Thymus (tissue), 11 donors: ENCODE results near the gene GAD2. TPM values are rescaled to one million over a fixed set of nuclear protein-coding genes. Genes with fewer than 3 reads are reported as not detected.

Experiments
- DNase-seq, 9 donors: peaks; one replicate each; pipeline ENCODE4 v3.0.0-alpha.2; 2013; ENCODE audit warnings: low spot score in 9 of 9, low read depth in 6 of 9, missing footprints in 1 of 9
- H3K27ac ChIP-seq, 2 donors: one replicate each; pipeline ENCODE4 v1.5.1; 2013; ENCODE audit warnings: control low read depth in 1 of 2, low read depth in 1 of 2, low read length in 1 of 2, mild to moderate bottlenecking in 1 of 2, moderate library complexity in 1 of 2
- H3K27me3 ChIP-seq, 2 donors: one replicate each; pipeline ENCODE4 v1.5.1; 2013; ENCODE audit warnings: low read length in 1 of 2; ENCODE audit not compliant: control insufficient read depth in 2 of 2, insufficient read depth in 1 of 2
- H3K36me3 ChIP-seq, 2 donors: one replicate each; pipeline ENCODE4 v1.5.1; 2013; ENCODE audit warnings: low read length in 1 of 2, mild to moderate bottlenecking in 1 of 2, moderate library complexity in 1 of 2; ENCODE audit not compliant: control insufficient read depth in 2 of 2, insufficient read depth in 2 of 2
- H3K4me1 ChIP-seq, 2 donors: one replicate each; pipeline ENCODE4 v1.5.1; 2013; ENCODE audit warnings: low read length in 2 of 2; ENCODE audit not compliant: control insufficient read depth in 2 of 2, insufficient read depth in 2 of 2
- H3K4me3 ChIP-seq, 2 donors: one replicate each; pipeline ENCODE4 v1.5.1; 2013; ENCODE audit warnings: low read length in 2 of 2, control low read depth in 1 of 2, mild to moderate bottlenecking in 1 of 2
- H3K9me3 ChIP-seq, 2 donors: one replicate each; pipeline ENCODE4 v1.5.1; 2013; ENCODE audit warnings: low read length in 1 of 2, mild to moderate bottlenecking in 1 of 2; ENCODE audit not compliant: control insufficient read depth in 2 of 2, insufficient read depth in 1 of 2
- WGBS: extraction: QIAGEN DNeasy Blood & Tissue Kit; methylation state at CpG from one replicate; pipeline ENCODE4 v1.1.7; 2013; 5-methylcytosine and 5-hydroxymethylcytosine counted together
- polyA plus RNA-seq: library from polyadenylated mRNA; stranded (reverse); fragments of 200-250 nt; gene quantifications from one replicate; pipeline ENCODE4 v1.2.3, GENCODE V29; 2013
- total RNA-seq: library from RNA; stranded (reverse); fragments of 120-200 nt; gene quantifications from one replicate; pipeline ENCODE4 v1.2.4, GENCODE V29; 2013
- donor health status: healthy.

The GAD2 gene
- total and polyA plus RNA-seq, 2 donors, result under 0.01 to 0.05 TPM

DNA sequence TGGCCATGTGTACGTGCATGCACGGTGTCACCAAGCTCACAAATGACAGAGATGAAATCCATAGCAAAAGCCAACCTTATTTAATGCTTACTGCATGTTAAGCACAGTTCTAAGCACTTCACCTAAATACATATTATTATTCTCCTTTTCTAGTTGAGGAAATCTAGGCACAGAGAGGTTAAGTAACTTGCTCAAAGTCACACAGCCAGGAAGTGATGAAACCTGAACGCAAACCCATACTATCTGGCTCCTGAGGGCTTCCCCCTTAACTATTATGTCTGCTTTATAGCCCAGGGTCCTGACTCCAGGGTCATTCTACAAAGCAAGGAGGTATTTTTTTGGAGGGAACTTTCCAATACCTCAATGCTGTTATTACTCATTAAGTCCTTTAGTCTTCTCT lies 61.7 kb downstream of the GAD2 start:
- Histone ChIP-seq H3K27me3 (no peaks in the 10 kb centered on the region), H3K36me3 (no peaks in the 10 kb centered on the region), H3K9me3 (no peaks in the 10 kb centered on the region), H3K27ac (no peak overlapping the region), H3K4me3 (no peak overlapping the region), H3K4me1 (no peaks in the 10 kb centered on the region)
- 95% methylated on average over 3 of the region's 3 CpGs for WGBS
- DNase-seq, result no peak

DNA sequence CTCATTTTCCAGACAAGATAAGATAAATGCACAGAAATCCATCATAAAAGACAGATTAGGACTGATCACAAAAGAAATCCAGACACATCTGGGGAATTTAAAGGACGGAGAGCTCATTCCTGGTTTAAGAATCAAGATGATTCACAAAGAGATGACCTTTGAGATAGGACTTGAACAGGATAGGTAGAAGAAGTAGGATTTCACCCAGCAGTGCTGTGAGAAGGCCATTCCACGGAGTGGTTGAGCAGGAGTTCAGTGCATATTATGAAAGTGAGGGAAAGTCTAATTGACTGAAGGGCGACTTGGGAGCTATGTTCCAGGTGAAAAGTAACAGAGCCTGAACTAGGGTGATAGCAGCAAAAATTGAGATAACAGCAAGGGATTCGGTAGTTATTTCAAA lies 73.7 kb downstream of the GAD2 start:
- Histone ChIP-seq H3K27me3 (peaks cover 0 to 2% of the 10 kb centered on the region in 2 donors), H3K4me3 (no peak overlapping the region), H3K27ac (no peak overlapping the region), H3K9me3 (no peaks in the 10 kb centered on the region), H3K4me1 (no peaks in the 10 kb centered on the region), H3K36me3 (no peaks in the 10 kb centered on the region)
- 93% methylated on average over 4 of the region's 4 CpGs for WGBS
- no peak for DNase-seq

DNA sequence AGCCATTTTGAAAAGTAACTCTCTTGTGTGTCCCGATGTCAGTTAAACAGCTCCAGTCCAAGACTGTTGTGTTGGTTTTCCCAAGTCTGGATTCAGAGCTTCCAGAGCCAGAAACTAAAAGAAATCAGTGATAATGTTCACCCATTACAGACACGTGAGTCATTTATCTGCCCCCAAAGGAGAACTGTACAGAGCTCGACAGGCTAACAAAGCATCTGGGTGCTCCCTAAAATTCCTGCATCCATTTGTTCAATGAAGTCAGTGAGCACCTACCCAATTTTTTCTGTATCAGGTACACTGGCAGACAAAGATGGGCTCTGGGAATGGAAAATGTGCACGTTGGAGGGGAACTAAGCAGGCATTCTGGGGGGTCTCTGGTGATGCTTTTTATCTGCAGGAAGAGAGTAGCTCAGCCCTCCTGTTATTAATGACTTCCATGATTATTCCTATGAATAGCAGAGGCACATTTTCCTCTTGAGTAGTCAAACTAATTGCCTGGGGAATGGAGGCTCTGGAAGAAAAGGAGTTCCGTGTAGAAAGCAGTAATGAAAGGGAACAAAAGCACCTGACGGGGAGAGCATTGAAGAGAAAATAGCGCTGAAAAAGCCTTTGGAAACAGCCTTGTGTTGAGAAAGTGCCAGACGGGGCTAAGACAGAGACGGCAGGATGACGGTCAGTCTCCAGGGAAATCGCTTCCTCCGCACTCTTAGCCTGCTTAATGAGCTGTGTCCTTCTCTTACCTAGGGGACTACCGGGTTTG lies 75.3 kb downstream of the GAD2 start:
- 74% methylated on average over 13 of the region's 13 CpGs for WGBS
- peaks cover 0 to 2% of the 10 kb centered on the region in 2 donors for H3K27me3 ChIP-seq
- no peak overlapping the region for H3K27ac ChIP-seq
- H3K36me3 ChIP-seq, result no peaks in the 10 kb centered on the region
- H3K4me1 ChIP-seq, result no peaks in the 10 kb centered on the region
- no peak overlapping the region for H3K4me3 ChIP-seq
- H3K9me3 ChIP-seq, result no peaks in the 10 kb centered on the region
- no peak for DNase-seq

DNA sequence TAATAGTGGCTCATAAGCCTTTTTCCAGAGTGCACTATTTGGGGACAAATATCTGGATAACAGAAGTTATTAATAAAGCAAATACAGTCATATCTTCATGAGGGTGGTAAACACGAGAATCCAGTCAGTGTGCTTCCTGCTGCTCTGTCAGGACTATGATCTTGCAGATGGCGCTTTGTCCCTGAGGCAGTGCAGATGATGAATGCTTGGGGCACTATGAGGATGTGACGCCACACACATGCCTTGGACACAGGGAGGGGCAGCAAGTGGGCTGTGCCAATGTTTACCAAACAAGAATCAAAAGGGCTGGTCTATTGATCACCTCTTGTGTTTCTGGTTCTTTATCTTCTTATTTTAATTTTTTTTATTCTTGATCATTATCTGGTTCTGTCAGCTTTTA lies 79.8 kb downstream of the GAD2 start:
- Histone ChIP-seq H3K27ac (no peak overlapping the region), H3K27me3 (no peaks in the 10 kb centered on the region), H3K36me3 (no peaks in the 10 kb centered on the region), H3K4me3 (no peak overlapping the region), H3K9me3 (no peaks in the 10 kb centered on the region), H3K4me1 (no peaks in the 10 kb centered on the region)
- 91% methylated on average over 3 of the region's 3 CpGs for WGBS
- DNase-seq, result no peak

DNA sequence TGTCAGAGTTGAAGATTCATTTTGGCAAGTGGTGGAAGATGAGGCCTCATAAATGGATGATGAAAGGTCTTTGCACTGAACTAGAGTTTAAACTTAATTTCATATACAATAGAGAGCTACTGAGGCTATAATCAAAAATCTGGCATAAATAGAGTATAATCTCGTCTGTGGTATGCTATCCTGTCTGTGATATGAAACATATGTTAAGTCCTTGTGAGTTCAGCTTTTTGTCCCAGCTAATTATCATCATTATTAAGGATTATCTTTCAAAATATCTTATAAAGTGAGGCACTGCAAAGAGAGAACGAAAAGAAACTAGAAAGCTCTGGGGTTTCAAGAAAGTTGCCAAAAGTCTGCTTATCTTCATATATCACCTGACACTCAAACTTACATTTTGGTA lies 83.4 kb downstream of the GAD2 start:
- no peaks in the 10 kb centered on the region for H3K4me1 ChIP-seq
- WGBS, result 92% methylated on average over 2 of the region's 2 CpGs
- no peak overlapping the region for H3K27ac ChIP-seq
- no peak for DNase-seq
- H3K4me3 ChIP-seq, result no peak overlapping the region
- H3K27me3 ChIP-seq, result no peaks in the 10 kb centered on the region
- H3K36me3 ChIP-seq, result no peaks in the 10 kb centered on the region
- no peaks in the 10 kb centered on the region for H3K9me3 ChIP-seq

DNA sequence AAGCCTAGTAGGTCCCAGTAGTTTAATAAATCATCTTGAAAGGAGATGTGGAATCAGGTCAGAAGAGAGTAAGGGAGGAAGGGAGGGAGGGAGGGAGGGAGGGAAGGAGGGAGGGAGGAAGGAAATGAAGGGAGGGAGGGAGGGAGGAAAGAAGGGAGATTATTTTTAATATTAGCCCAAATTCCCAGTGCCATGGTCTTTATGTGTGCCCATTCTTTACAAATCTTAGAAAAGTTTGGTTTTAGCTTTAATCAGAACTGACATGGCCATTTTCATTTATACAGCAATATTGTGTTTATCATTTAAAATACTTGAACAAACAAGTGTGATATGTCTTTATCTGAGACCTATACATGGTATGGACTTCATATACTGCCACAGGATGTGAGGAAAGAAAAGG lies 86.8 kb downstream of the GAD2 start:
- Histone ChIP-seq H3K9me3 (no peaks in the 10 kb centered on the region), H3K36me3 (no peaks in the 10 kb centered on the region), H3K27me3 (peaks cover 0 to 2% of the 10 kb centered on the region in 2 donors), H3K27ac (no peak overlapping the region), H3K4me3 (no peak overlapping the region), H3K4me1 (no peaks in the 10 kb centered on the region)
- DNase-seq, result no peak

DNA sequence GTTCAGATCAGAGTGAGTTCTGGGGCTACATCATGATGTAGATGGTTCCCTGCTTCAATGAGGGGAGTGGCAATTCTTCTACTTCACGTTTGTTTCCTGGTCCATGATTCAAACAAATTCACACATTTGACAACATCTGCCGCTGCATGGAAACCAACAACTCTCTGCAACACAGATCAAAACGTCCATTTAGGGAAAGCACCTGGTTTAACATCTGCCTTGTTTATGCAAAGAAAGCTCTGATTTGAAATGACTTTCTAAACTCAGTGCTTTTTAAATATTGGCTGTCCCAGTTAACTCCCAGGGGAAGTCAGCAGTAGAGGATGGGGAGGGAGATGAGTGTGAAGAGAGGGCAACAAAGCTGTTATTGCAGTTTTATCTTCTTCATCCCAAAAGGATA lies 93.8 kb downstream of the GAD2 start:
- Histone ChIP-seq H3K27ac (no peak overlapping the region), H3K4me3 (no peak overlapping the region), H3K36me3 (no peaks in the 10 kb centered on the region), H3K27me3 (peaks cover 0 to 9% of the 10 kb centered on the region in 2 donors), H3K4me1 (no peaks in the 10 kb centered on the region), H3K9me3 (no peaks in the 10 kb centered on the region)
- 61% methylated on average over 3 of the region's 3 CpGs for WGBS
- DNase-seq, result peak in 1 of 9 donors; percentile 2

DNA sequence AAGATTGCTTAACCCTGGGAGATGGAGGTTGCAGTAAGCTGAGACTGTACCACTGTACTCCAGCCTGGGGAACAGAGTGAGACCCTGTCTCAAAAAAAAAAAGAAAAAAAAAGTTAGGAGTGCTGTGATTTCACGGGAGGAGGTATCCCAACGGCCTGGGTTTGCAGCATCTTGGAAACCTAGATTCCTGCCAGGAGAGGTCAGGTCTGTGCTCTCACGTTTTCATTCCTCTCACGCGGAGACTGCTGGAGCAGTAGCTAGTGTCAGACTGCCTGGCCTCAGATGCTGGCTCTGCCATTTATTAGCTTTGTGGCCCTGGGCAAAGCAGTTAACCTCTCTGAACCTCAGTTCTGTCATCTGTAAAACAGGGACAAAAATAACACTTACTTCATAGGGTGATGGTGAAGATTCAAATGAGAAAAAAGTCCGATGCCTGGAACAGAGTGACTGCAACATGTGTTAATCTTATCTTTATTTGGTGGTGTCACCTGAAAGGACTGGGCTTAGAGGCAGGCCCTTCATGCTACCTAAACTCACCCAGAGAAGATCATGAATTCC lies 94.9 kb downstream of the GAD2 start:
- Histone ChIP-seq H3K4me3 (no peak overlapping the region), H3K27me3 (peaks cover 0 to 9% of the 10 kb centered on the region in 2 donors), H3K9me3 (no peaks in the 10 kb centered on the region), H3K4me1 (no peaks in the 10 kb centered on the region), H3K36me3 (no peaks in the 10 kb centered on the region), H3K27ac (no peak overlapping the region)
- no peak for DNase-seq
- 56% methylated on average over 6 of the region's 6 CpGs for WGBS

DNA sequence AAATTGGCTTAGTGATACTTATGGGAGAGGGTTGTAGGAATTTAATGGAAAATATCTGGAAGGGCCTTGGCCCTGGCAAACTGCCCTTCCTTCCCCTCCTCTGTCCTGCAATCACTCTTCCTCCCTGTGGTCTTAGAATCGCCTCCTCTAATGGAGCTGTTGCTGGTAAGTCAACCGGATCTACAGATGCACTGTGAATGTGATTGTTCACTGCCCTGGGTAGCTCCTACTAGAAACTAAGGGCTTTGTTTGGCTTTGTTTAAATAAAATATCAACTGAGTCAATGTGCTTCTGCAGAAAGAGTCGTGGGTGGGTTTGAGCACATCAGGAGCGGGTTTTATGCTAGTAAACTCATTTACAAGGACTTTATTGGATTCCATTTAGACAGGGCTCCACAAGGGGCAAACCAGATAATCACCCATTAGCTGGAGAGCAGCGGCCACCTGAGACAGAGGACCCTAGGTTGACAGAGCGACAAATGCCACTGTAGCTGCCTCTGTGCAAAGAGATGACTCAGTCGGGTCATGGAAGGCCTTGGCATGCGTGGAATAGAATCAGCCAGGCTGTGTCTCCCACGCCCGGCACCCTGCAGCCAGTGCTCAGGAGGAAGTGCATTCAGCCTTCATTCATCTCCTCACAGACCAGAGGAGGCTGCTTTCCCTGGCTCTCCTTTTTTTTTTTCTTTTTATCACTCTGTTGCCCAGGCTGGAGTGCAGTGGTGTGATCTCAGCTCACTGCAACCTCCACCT lies 97.9 kb downstream of the GAD2 start:
- no peaks in the 10 kb centered on the region for H3K4me1 ChIP-seq
- peaks cover 0 to 5% of the 10 kb centered on the region in 2 donors for H3K27me3 ChIP-seq
- 94% methylated on average over 10 of the region's 10 CpGs for WGBS
- H3K36me3 ChIP-seq, result no peaks in the 10 kb centered on the region
- no peak for DNase-seq
- H3K9me3 ChIP-seq, result no peaks in the 10 kb centered on the region
- H3K4me3 ChIP-seq, result no peak overlapping the region
- no peak overlapping the region for H3K27ac ChIP-seq
